Heart right ventricle (tissue), 16 donors: Measurements from ENCODE around the gene CNOT3. TPM values are rescaled to one million over a fixed set of nuclear protein-coding genes. Genes with fewer than 3 reads are reported as not detected.

Experiments used
- ATAC-seq, 8 donors: fragments of 200-7000 bp; cut with Tn5 transposase; one replicate each; pipeline ENCODE4 v1.9.1; 2020; ENCODE audit warnings: mild to moderate bottlenecking in 8 of 8, moderate library complexity in 8 of 8, moderate number of reproducible peaks in 1 of 8
- DNase-seq, 2 donors: peaks; one replicate each; pipeline ENCODE4 v3.0.0-alpha.2; 2020
- H3K27ac ChIP-seq, 10 donors: fragments of 200-600 bp; sonication (generic) in 2 of 10; one replicate each; pipeline versions ENCODE4 v1.5.0 to v1.8.0; 2020 to 2022; ENCODE audit warnings: mild to moderate bottlenecking in 3 of 10
- H3K27me3 ChIP-seq, 7 donors: fragments of 200-600 bp; one replicate each; pipeline ENCODE4 v1.8.0; 2021 to 2022; ENCODE audit warnings: mild to moderate bottlenecking in 2 of 7
- H3K36me3 ChIP-seq, 9 donors: fragments of 200-600 bp; sonication (generic) in 1 of 9; one replicate each; pipeline versions ENCODE4 v1.5.0 to v1.8.0; 2020 to 2022; ENCODE audit warnings: mild to moderate bottlenecking in 2 of 9
- H3K4me1 ChIP-seq, 9 donors: fragments of 200-600 bp; sonication (generic) in 1 of 9; one replicate each; pipeline versions ENCODE4 v1.5.0 to v1.8.0; 2020 to 2022; ENCODE audit warnings: mild to moderate bottlenecking in 4 of 9
- H3K4me3 ChIP-seq, 10 donors: fragments of 200-600 bp; sonication (generic) in 2 of 10; one replicate each; pipeline versions ENCODE4 v1.5.0 to v1.8.0; 2020 to 2022; ENCODE audit warnings: mild to moderate bottlenecking in 7 of 10, moderate library complexity in 2 of 10
- H3K9me3 ChIP-seq, 11 donors: fragments of 200-600 bp in 10 of 11; sonication (generic) in 2 of 11; one replicate each; pipeline versions ENCODE4 v1.5.0 to v1.8.0; 2013 to 2022; ENCODE audit warnings: mild to moderate bottlenecking in 2 of 11, control low read depth in 1 of 11, moderate library complexity in 1 of 11
- CTCF ChIP-seq, 9 donors: fragments of 200-600 bp; sonication (generic) in 2 of 9; IDR thresholded peaks; one replicate each; pipeline versions ENCODE4 v1.5.0 to v1.8.0; 2021 to 2022; ENCODE audit warnings: antibody characterized with exemption in 9 of 9, mild to moderate bottlenecking in 5 of 9, moderate library complexity in 1 of 9
- whole genome bisulfite sequencing, 2 donors: extraction: QIAGEN DNeasy Blood & Tissue Kit; methylation state at CpG; one replicate each; pipeline ENCODE4 v1.1.7; 2013; ENCODE audit warnings: inconsistent platforms in 1 of 2; 5-methylcytosine and 5-hydroxymethylcytosine counted together
- intact Hi-C, 10 donors: fragments of 100-400 bp; cut with DNase I; formaldehyde crosslinking; loops; one replicate each; pipeline versions ENCODE4 v1.11.1 to v1.14.2; 2022
- long read RNA-seq, 3 donors: library from polyadenylated mRNA; unstranded; transcript quantifications; one replicate each; pipeline ENCODE4 v2.0.0, GENCODE V29; 2020 to 2021
- polyA plus RNA-seq, 2 donors: library from polyadenylated mRNA; stranded (reverse); fragments of 200-250 nt; gene quantifications; one replicate each; pipeline ENCODE4 v1.2.3, GENCODE V29; 2013
- total RNA-seq, 10 donors: library from RNA; stranded (reverse); fragmentation: NEBNext Ultra II Directional in 3 of 10; extraction: Animal tissue kit (Norgen Biotek cat#: 25700) in 3 of 10; gene quantifications; one replicate each; pipeline versions ENCODE4 v1.2.1 to v1.2.4, GENCODE V29; 2021 to 2023
- donor health status: Arrhythmogenic right ventricular cardiomyopathy.
- donor health status: ischemic (EF 13 %, LVEDD 7.1; RV severe dilation, severe dysfunction).
- donor health status: healthy with polysubstance abuse.
- donor health status: DM: no; HTN: yes; CAD: no.
- donor health status: DM: no; HTN: no; CAD: no.
- donor health status: ischemic (EF 25% LVEDD 6.9; RV normal size, moderate dysfunction).
- donor health status: ischemic (EF 25% LVEDD 5.7; RV mildly dilated, moderate dysfunction).
- donor health status: healthy.
- donor health status: DM: yes; HTN: yes; CAD: no.
- donor health status: Ischemic cardiomyopathy.
- donor health status: ischemic (EF 35%, LVEDD 5.7; RV mildly dilated, moderate dysfunction).
- donor health status: nonischemic (EF 11% LVEDD 7.7; RV severe dilation, severe dysfunction).
- donor health status: DM: yes; HTN: yes; CAD: no.
- donor health status: PGD.
- donor health status: ischemic (EF 29% LVEDD 5.4; RV normal size, mild dysfunction).
- donor health status: nonischemic (EF 23%, LVEDD 6.1; RV moderate dilation, normal function).

CNOT3 gene
- total RNA-seq = 10 to 100 TPM; 16.0 to 25.9 (median 20.9) TPM
- 10 to 100 TPM; 14.5 to 27.8 TPM for polyA plus RNA-seq
- long read RNA-seq, donor 1, partial matches to known transcripts = 2 of 4 reads
- long read RNA-seq, donor 1, other reads (novel, unspliced or antisense) = 2 of 4 reads
- long read RNA-seq, donor 2, partial matches to known transcripts = 1 of 2 reads
- long read RNA-seq, donor 2, other reads (novel, unspliced or antisense) = 1 of 2 reads
- long read RNA-seq, donor 3, partial matches to known transcripts = 0 of 1 reads
- long read RNA-seq, donor 3, other reads (novel, unspliced or antisense) = 1 of 1 reads

GRCh38 chr19:54137699-54138488 lies at the start of gene CNOT3:
TSS of gene CNOT3 (plus strand) at chr19:54137762. CDS start at chr19:54142979, 5,217 bp downstream.
- intact Hi-C loops = loop anchor here in 2 of 10 donors (1.0 to 2.0 kb wide), 2 partner anchors 23 kb away; partner anchors contain the start of genes PRPF31 (in 2 of the 2) and TFPT (in 2 of the 2)
- DNase-seq (no peak), ATAC-seq (peak in 1 of 8 donors; percentile 1)
- Histone ChIP-seq H3K27ac (peak within 1 kb of the TSS; percentile 86 to 99 (median 98)), H3K4me3 (peak within 1 kb of the TSS; percentile 86 to 100 (median 99)), H3K36me3 (peaks cover 0 to 33% (median 6%) of the 10 kb centered on the region in 9 donors), H3K4me1 (peaks cover 16 to 51% (median 39%) of the 10 kb centered on the region in 9 donors), H3K9me3 (no peaks in the 10 kb centered on the region), H3K27me3 (peaks cover 0 to 6% (median 0%) of the 10 kb centered on the region in 7 donors)
- 1% methylated on average over 82 to 103 of the region's 103 CpGs for WGBS, 2 donors
- TF ChIP-seq CTCF (IDR thresholded peaks at IDR 0.05) = peak in 1 of 9 donors; percentile 19

GRCh38 chr19:54094426-54095000 lies 43.0 kb upstream of the CNOT3 start:
- TF ChIP-seq CTCF (IDR thresholded peaks at IDR 0.05) = no peak
- ATAC-seq = no peak
- WGBS, 2 donors = 83 to 87% methylated on average over 17 of the region's 17 CpGs
- no peak for DNase-seq
- peaks cover 0 to 21% (median 6%) of the 10 kb centered on the region in 9 donors for H3K4me1 ChIP-seq
- no peak overlapping the region for H3K4me3 ChIP-seq
- no peaks in the 10 kb centered on the region for H3K36me3 ChIP-seq
- H3K27me3 ChIP-seq = peaks cover 0 to 67% (median 28%) of the 10 kb centered on the region in 7 donors
- no peak overlapping the region for H3K27ac ChIP-seq
- no peaks in the 10 kb centered on the region for H3K9me3 ChIP-seq
- intact Hi-C loops = no loop called here

- no peak for TF ChIP-seq CTCF (IDR thresholded peaks at IDR 0.05)
- Histone ChIP-seq H3K27me3 (peaks cover 0 to 59% (median 26%) of the 10 kb centered on the region in 7 donors), H3K9me3 (no peaks in the 10 kb centered on the region), H3K4me3 (peak overlapping the region in 8 of 10 donors; percentile 10 to 51 (median 34)), H3K4me1 (peaks cover 0 to 21% (median 6%) of the 10 kb centered on the region in 9 donors), H3K36me3 (no peaks in the 10 kb centered on the region), H3K27ac (peak overlapping the region in 1 of 10 donors; percentile 50)
- DNase-seq = no peak
- peak in 2 of 8 donors; percentile 8 to 12 for ATAC-seq
- intact Hi-C loops = no loop called here
- WGBS, 2 donors = 67 to 72% methylated on average over 22 of the region's 22 CpGs
These were observed 42.3 kb upstream of the CNOT3 start for GRCh38 chr19:54095136-54095858.
